AG04449 (cell line): ENCODE results near the gene IL1RL2.

Source experiments
- CTCF ChIA-PET: fragments of 350-600 bp; formaldehyde crosslinking; extraction: SDS; loops from one replicate; lab custom pipeline; 2021; ENCODE audit warnings: antibody characterized with exemption; lab: Yijun Ruan, JAX
- POLR2A ChIA-PET: fragments of 400-600, 350-600 bp; formaldehyde crosslinking; extraction: SDS; loops from one replicate; lab custom pipeline; 2020; ENCODE audit warnings: antibody characterized with exemption, inconsistent platforms; lab: Yijun Ruan, JAX
- DNase-seq: peaks from one replicate; pipeline ENCODE4 v3.0.0-alpha.2; 2010; ENCODE audit warnings: low read depth, low spot score
- H3K4me3 ChIP-seq: 2 replicates; pipeline ENCODE4 v1.5.1; 2011; ENCODE audit warnings: low read depth, mild to moderate bottlenecking, control low read depth, low read length
- CTCF ChIP-seq: IDR thresholded peaks from one replicate; pipeline ENCODE4 v1.5.1; 2011; ENCODE audit warnings: mild to moderate bottlenecking, moderate library complexity, low read length, control low read depth, inconsistent platforms; ENCODE audit not compliant: insufficient read depth; ENCODE audit errors: missing control alignments

The IL1RL2 gene

GRCh38 chr2:102184568-102184967 is 2.3 kb upstream of the IL1RL2 start:
- no peak overlapping the region for H3K4me3 ChIP-seq
- DNase-seq: no peak
- POLR2A ChIA-PET: no interaction called here
- CTCF ChIA-PET: interaction anchor here (0.7 to 5.8 kb wide), 4 partner anchors 18 to 164 kb away, joined by 4 to 30 read pairs (median 8); no protein-coding TSS in a partner anchor
- TF ChIP-seq CTCF: no peak

GRCh38 chr2:102185347-102185746 is 1.5 kb upstream of the IL1RL2 start:
- no peak overlapping the region for H3K4me3 ChIP-seq
- TF ChIP-seq CTCF: peak; percentile 42
- POLR2A ChIA-PET: no interaction called here
- CTCF ChIA-PET: interaction anchor here (0.7 to 5.8 kb wide), 5 partner anchors 28 to 170 kb away, joined by 3 to 30 read pairs (median 5); partner anchors contain the start of gene IL18R1
- no peak for DNase-seq

GRCh38 chr2:102187496-102188150 is 800 bp downstream of the IL1RL2 start:
- TF ChIP-seq CTCF: peak; percentile 46
- ChIA-PET CTCF (interaction anchor here (0.6 to 5.8 kb wide), 9 partner anchors 10 to 182 kb away, joined by 3 to 30 read pairs (median 3); no protein-coding TSS in a partner anchor), POLR2A (interaction anchor here (0.9 kb wide), 1 partner anchor 45 kb away, joined by 3 read pairs; the partner anchor contains the start of gene IL1R1)
- no peak for DNase-seq
- H3K4me3 ChIP-seq: peak overlapping the region; percentile 57

GRCh38 chr2:102190430-102191107 is 3.7 kb downstream of the IL1RL2 start:
- ChIA-PET POLR2A (no interaction called here), CTCF (interaction anchor here (1.2 to 1.3 kb wide), 2 partner anchors 170 to 184 kb away, joined by 4 to 7 read pairs; no protein-coding TSS in a partner anchor)
- no peak overlapping the region for H3K4me3 ChIP-seq
- TF ChIP-seq CTCF: no peak
- DNase-seq: no peak

GRCh38 chr2:102191501-102191900 is 4.7 kb downstream of the IL1RL2 start:
- no peak for DNase-seq
- H3K4me3 ChIP-seq: no peak overlapping the region
- no peak for TF ChIP-seq CTCF
- POLR2A ChIA-PET: no interaction called here
- CTCF ChIA-PET: interaction anchor here (1.7 to 1.9 kb wide), 2 partner anchors 49 to 171 kb away, joined by 5 to 8 read pairs; no protein-coding TSS in a partner anchor

GRCh38 chr2:102193074-102193473 is 6.3 kb downstream of the IL1RL2 start:
- DNase-seq: no peak
- H3K4me3 ChIP-seq: no peak overlapping the region
- CTCF ChIA-PET: interaction anchor here (1.1 to 1.9 kb wide), 4 partner anchors 12 to 173 kb away, joined by 4 to 8 read pairs (median 5); no protein-coding TSS in a partner anchor
- POLR2A ChIA-PET: no interaction called here
- TF ChIP-seq CTCF: no peak
